Epidermal melanocyte (primary cell): ENCODE results near the gene TMEM145.
"Not testable (repeated sequence)": the region's sequence is repeated elsewhere in the genome, so short reads cannot be mapped to it uniquely, and the experiment has no call there.

Experiments used
- DNase-seq: peaks from one replicate; pipeline ENCODE4 v3.0.0; 2011; ENCODE audit warnings: low spot score; ENCODE audit not compliant: insufficient read length

Gene TMEM145

GRCh38 chr19:42313096-42313839 lies at the start of gene TMEM145:
Gene TMEM145 (plus strand): TSS chr19:42313309. CDS start chr19:42313377, 68 bp downstream.
- DNase-seq: peak; percentile 74

GRCh38 chr19:42266105-42266504 lies 47.0 kb upstream of the TMEM145 start:
- DNase-seq: not testable (repeated sequence)

- DNase-seq: not testable (repeated sequence)
These were observed 46.0 kb upstream of the TMEM145 start for GRCh38 chr19:42266928-42267603.

GRCh38 chr19:42267644-42268141 lies 45.4 kb upstream of the TMEM145 start:
- DNase-seq: no peak

- DNase-seq: peak; percentile 92
These were observed 44.9 kb upstream of the TMEM145 start for GRCh38 chr19:42268142-42268703.

GRCh38 chr19:42268704-42269477 lies 44.2 kb upstream of the TMEM145 start, which contains the start of gene CIC:
Gene CIC (plus strand): TSS chr19:42269252. CDS start chr19:42271784, 2,532 bp downstream.
- peak; percentile 99 for DNase-seq

GRCh38 chr19:42269478-42270345 lies 43.4 kb upstream of the TMEM145 start:
- DNase-seq: no peak

GRCh38 chr19:42270346-42271044 lies 42.6 kb upstream of the TMEM145 start:
- no peak for DNase-seq

GRCh38 chr19:42271045-42271419 lies 42.1 kb upstream of the TMEM145 start:
- DNase-seq: no peak

GRCh38 chr19:42271861-42272534 lies 41.1 kb upstream of the TMEM145 start:
- DNase-seq: no peak

- no peak for DNase-seq
These were observed 40.6 kb upstream of the TMEM145 start for GRCh38 chr19:42272535-42272897.

GRCh38 chr19:42272989-42273406 lies 40.1 kb upstream of the TMEM145 start:
- no peak for DNase-seq

- DNase-seq: no peak
These were observed 39.6 kb upstream of the TMEM145 start for GRCh38 chr19:42273407-42274064.

- DNase-seq: no peak
These were observed 38.9 kb upstream of the TMEM145 start for GRCh38 chr19:42274065-42274682.

- no peak for DNase-seq
These were observed 38.0 kb upstream of the TMEM145 start for GRCh38 chr19:42275103-42275502.

GRCh38 chr19:42275517-42275916 lies 37.6 kb upstream of the TMEM145 start:
- DNase-seq: no peak

- no peak for DNase-seq
These were observed 36.8 kb upstream of the TMEM145 start for GRCh38 chr19:42276284-42276683.

- no peak for DNase-seq
These were observed 36.3 kb upstream of the TMEM145 start for GRCh38 chr19:42276821-42277220.
